Neural cell (in vitro differentiated cells): ENCODE data around the gene RPL7A.

Source experiments
- CTCF ChIP-seq: fragments of 450-650 bp; IDR thresholded peaks from 2 replicates; pipeline ENCODE4 v1.5.1; 2014; ENCODE audit warnings: antibody characterized with exemption, mild to moderate bottlenecking, moderate library complexity; ENCODE audit not compliant: poor library complexity, severe bottlenecking
- EP300 ChIP-seq: fragments of 450-650 bp; conservative IDR thresholded peaks from 2 replicates; pipeline ENCODE4 v1.6.1; 2014; ENCODE audit warnings: antibody characterized with exemption, mild to moderate bottlenecking, moderate library complexity; ENCODE audit not compliant: poor library complexity, severe bottlenecking
- EZH2 ChIP-seq: fragments of 200-600, 300-800 bp; shearing (Covaris generic), sonication (generic); IDR thresholded peaks from 2 replicates; pipeline ENCODE4 v1.6.1; 2014; ENCODE audit warnings: antibody characterized with exemption, low read length, borderline replicate concordance, mild to moderate bottlenecking; ENCODE audit not compliant: insufficient read depth, poor library complexity, severe bottlenecking
- MXI1 ChIP-seq: fragments of 450-650 bp; conservative IDR thresholded peaks from 2 replicates; pipeline ENCODE4 v1.6.1; 2014; ENCODE audit warnings: antibody characterized with exemption, mild to moderate bottlenecking; ENCODE audit not compliant: poor library complexity, severe bottlenecking

GRCh38 chr9:133334161-133334560, 13.9 kb upstream of the RPL7A start:
- TF ChIP-seq EP300 (no peak), CTCF (no peak), EZH2 (no peak), MXI1 (no peak)
